Left ventricle myocardium inferior (tissue), 1 donor: ENCODE data around the gene GRIN3A. TPM values are rescaled to one million over a fixed set of nuclear protein-coding genes. Genes with fewer than 3 reads are reported as not detected.

ENCODE experiments used
- DNase-seq: peaks from one replicate; pipeline ENCODE4 v3.0.0-alpha.2; 2020
- H3K27ac ChIP-seq: fragments of 200-600 bp; replicated peaks from 2 replicates; pipeline ENCODE4 v1.8.0; 2021
- H3K27me3 ChIP-seq: fragments of 200-600 bp; 2 replicates; pipeline ENCODE4 v1.8.0; 2021; ENCODE audit warnings: low read depth
- H3K36me3 ChIP-seq: fragments of 200-600 bp; 2 replicates; pipeline ENCODE4 v1.8.0; 2021
- H3K4me1 ChIP-seq: fragments of 200-600 bp; 2 replicates; pipeline ENCODE4 v1.8.0; 2021
- H3K4me3 ChIP-seq: fragments of 200-600 bp; 2 replicates; pipeline ENCODE4 v1.8.0; 2021; ENCODE audit warnings: mild to moderate bottlenecking, moderate library complexity
- H3K9me3 ChIP-seq: fragments of 200-600 bp; replicated peaks from 2 replicates; pipeline ENCODE4 v1.8.0; 2021
- intact Hi-C: fragments of 100-400 bp; cut with micrococcal nuclease; formaldehyde crosslinking; loops from one replicate; pipeline ENCODE4 v1.11.0; 2022
- total RNA-seq: library from RNA; stranded (reverse); fragmentation: NEBNext Ultra II Directional; extraction: Animal tissue kit (Norgen Biotek cat#: 25700); gene quantifications from one replicate; pipeline ENCODE4 v1.2.1, GENCODE V29; 2021
- TF ChIP-seq, protein P1 (sequence below): fragments of 200-600 bp; IDR thresholded peaks from 2 replicates; pipeline ENCODE4 v1.8.0; 2021; ENCODE audit warnings: antibody characterized with exemption, mild to moderate bottlenecking, borderline replicate concordance
- donor health status: DM: no; HTN: yes; CAD: no; lungs with severe emphysema.

Gene GRIN3A
- total RNA-seq, 1 donor from 2014 or later = 0.49 TPM

DNA sequence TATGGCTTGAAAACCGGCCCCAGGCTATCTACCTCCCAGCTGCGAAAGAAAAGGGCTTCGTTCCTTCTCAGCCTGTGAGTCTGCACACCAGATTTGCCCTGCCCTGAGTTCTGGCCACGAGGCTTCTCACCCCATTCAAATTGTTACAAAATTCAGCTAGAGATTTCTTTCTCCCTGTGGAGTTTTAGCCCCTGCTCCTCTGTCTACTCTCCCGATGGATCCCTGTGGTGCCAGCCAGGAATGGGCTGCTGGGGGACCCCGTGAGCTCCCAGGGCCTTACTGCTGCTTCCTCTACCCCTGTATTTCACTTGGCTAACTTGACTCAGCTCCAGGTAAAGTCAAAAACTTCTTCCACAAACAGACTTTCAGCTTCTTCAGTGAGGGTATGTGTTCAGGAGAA is 214.1 kb downstream of the GRIN3A start:
- TF ChIP-seq, protein P1, sequence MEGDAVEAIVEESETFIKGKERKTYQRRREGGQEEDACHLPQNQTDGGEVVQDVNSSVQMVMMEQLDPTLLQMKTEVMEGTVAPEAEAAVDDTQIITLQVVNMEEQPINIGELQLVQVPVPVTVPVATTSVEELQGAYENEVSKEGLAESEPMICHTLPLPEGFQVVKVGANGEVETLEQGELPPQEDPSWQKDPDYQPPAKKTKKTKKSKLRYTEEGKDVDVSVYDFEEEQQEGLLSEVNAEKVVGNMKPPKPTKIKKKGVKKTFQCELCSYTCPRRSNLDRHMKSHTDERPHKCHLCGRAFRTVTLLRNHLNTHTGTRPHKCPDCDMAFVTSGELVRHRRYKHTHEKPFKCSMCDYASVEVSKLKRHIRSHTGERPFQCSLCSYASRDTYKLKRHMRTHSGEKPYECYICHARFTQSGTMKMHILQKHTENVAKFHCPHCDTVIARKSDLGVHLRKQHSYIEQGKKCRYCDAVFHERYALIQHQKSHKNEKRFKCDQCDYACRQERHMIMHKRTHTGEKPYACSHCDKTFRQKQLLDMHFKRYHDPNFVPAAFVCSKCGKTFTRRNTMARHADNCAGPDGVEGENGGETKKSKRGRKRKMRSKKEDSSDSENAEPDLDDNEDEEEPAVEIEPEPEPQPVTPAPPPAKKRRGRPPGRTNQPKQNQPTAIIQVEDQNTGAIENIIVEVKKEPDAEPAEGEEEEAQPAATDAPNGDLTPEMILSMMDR = no peak
- no peaks in the 10 kb centered on the region for H3K4me1 ChIP-seq
- no peak overlapping the region for H3K27ac ChIP-seq
- intact Hi-C loops = no loop called here
- H3K4me3 ChIP-seq = no peak overlapping the region
- H3K36me3 ChIP-seq = no peaks in the 10 kb centered on the region
- no peak for DNase-seq
- peaks cover 9% of the 10 kb centered on the region for H3K27me3 ChIP-seq
- H3K9me3 ChIP-seq = no peaks in the 10 kb centered on the region

Other genes with a start within 250 kb of the GRIN3A start
- gene RNF20, start 204.8 kb downstream of the GRIN3A start, total RNA-seq = 55.4 TPM
- not detected for gene PPP3R2, start 143.7 kb downstream of the GRIN3A start, total RNA-seq